Neural crest cell (in vitro differentiated cells): Measurements from ENCODE around the gene LIN37. TPM values are rescaled to one million over a fixed set of nuclear protein-coding genes. Genes with fewer than 3 reads are reported as not detected.
A peak's percentile ranks its signal among the peaks of the same experiment; 100 is the strongest.

Experiments
- DNase-seq: peaks from one replicate; pipeline ENCODE4 v3.0.0; 2021; ENCODE audit warnings: low read depth, mixed read lengths, low spot score
- H3K27ac Mint-ChIP-seq: one replicate; pipeline ENCODE4 v1.8.0; 2021; ENCODE audit warnings: mild to moderate bottlenecking, mixed read lengths; ENCODE audit not compliant: unreplicated experiment
- H3K27me3 Mint-ChIP-seq: 2 replicates; pipeline ENCODE4 v1.8.0; 2021; ENCODE audit warnings: low read depth, mild to moderate bottlenecking, mixed read lengths
- H3K36me3 Mint-ChIP-seq: 2 replicates; pipeline ENCODE4 v1.8.0; 2021; ENCODE audit warnings: low read depth, mild to moderate bottlenecking, mixed read lengths
- H3K4me1 Mint-ChIP-seq: 2 replicates; pipeline ENCODE4 v1.8.0; 2021; ENCODE audit warnings: mixed read lengths
- H3K4me3 Mint-ChIP-seq: one replicate; pipeline ENCODE4 v1.8.0; 2021; ENCODE audit warnings: mild to moderate bottlenecking, mixed read lengths
- H3K9me3 Mint-ChIP-seq: 2 replicates; pipeline ENCODE4 v1.8.0; 2021; ENCODE audit warnings: mixed read lengths
- total RNA-seq: library from RNA; stranded (reverse); gene quantifications from 2 replicates; pipeline ENCODE4 v1.2.1, GENCODE V29; 2021
- TF ChIP-seq, protein P1 (sequence below): fragments of 200-600 bp; sonication (generic); conservative IDR thresholded peaks from 2 replicates; pipeline ENCODE4 v1.5.0; 2021; ENCODE audit warnings: antibody characterized with exemption, mild to moderate bottlenecking

LIN37 gene
- total RNA-seq, 1 donor from 2014 or later, result 12.5 TPM

DNA sequence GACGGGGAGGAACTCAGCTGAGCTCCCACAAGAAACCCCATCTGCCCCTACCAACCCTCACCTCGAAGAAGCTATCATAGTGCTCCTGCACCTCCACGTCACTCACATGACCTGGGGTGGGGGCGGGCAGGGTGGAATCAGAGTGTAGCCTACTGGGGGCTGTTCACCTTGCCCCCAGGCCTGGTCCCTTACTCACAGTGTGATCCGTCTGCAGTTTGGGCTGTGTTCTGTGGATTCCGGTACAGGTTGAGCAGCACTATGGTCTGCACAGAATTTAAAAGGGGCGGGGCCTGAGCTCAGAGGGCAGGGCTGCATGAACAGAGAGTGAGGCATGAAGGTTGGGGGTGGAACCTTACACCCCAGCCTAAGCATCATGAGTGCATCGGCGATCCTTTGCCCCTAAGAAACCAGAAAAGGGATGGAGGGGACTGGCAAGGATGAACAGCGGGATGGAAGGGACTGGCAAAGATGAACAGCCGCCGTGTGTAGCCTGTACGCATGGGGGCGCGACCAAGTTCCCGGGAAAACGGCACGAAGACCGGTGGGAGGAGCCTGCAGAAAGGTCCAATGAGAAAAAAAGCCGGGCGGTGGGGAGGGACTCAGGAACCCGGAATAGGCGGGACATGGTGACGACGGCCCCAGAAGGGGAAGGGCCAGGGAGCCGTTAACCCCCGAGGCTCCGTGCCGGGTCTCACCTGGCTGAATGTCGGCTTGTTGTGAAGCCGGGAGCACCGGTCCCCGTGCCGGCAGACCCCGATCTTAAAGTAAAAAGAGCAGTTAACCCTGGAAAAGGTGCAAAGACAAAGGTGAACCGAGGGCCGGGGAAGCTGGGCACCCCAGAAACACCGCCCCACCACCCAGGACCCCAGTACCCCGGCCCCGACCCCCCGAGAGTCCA lies 3.7 kb upstream of the LIN37 start:
- TF ChIP-seq, protein P1, sequence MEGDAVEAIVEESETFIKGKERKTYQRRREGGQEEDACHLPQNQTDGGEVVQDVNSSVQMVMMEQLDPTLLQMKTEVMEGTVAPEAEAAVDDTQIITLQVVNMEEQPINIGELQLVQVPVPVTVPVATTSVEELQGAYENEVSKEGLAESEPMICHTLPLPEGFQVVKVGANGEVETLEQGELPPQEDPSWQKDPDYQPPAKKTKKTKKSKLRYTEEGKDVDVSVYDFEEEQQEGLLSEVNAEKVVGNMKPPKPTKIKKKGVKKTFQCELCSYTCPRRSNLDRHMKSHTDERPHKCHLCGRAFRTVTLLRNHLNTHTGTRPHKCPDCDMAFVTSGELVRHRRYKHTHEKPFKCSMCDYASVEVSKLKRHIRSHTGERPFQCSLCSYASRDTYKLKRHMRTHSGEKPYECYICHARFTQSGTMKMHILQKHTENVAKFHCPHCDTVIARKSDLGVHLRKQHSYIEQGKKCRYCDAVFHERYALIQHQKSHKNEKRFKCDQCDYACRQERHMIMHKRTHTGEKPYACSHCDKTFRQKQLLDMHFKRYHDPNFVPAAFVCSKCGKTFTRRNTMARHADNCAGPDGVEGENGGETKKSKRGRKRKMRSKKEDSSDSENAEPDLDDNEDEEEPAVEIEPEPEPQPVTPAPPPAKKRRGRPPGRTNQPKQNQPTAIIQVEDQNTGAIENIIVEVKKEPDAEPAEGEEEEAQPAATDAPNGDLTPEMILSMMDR, result peak; percentile 55
- Mint-ChIP-seq H3K9me3 (no peaks in the 10 kb centered on the region), H3K36me3 (peaks cover 2% of the 10 kb centered on the region), H3K4me3 (peak overlapping the region; percentile 97), H3K4me1 (peaks cover 56% of the 10 kb centered on the region), H3K27me3 (peaks cover 4% of the 10 kb centered on the region), H3K27ac (peak overlapping the region; percentile 100)
- peak; percentile 89 for DNase-seq

DNA sequence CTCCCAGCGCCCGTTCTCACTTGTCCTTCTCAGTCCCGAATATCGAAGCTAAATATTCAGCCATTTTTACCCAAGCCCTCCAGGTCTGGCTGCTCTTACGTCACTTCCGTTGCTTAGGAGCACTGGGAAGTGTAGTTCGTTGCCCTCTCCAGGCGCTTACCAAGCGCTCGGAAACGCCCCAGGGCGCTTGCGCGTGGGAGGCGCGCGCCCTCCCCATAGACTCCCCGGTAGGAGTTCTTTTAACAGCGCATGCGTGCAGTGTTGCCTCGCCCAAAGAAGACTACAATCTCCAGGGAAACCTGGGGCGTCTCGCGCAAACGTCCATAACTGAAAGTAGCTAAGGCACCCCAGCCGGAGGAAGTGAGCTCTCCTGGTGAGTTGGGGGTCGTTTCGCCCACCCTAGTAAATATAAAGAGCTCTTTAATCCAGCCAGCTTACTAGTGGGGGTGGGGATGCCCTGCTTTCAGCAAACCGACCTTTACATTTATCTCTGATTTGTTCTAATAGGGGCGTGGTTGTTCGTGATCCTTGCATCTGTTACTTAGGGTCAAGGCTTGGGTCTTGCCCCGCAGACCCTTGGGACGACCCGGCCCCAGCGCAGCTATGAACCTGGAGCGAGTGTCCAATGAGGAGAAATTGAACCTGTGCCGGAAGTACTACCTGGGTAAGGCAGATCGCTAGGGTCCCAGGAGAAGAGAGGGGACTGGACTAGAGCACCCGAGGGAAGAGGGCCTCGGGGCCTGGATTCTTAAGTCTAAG lies 2.9 kb upstream of the LIN37 start, which contains the start of the genes PSENEN and U2AF1L4:
TSS of gene PSENEN (plus strand) at position 324 of the 759 bp plus-strand sequence. CDS start at position 604, 280 bp downstream.
TSS of gene U2AF1L4 (minus strand) at position 91 of the 759 bp plus-strand sequence. CDS start at position 64, 27 bp downstream.
- H3K4me1 Mint-ChIP-seq, result peaks cover 54% of the 10 kb centered on the region
- H3K9me3 Mint-ChIP-seq, result no peaks in the 10 kb centered on the region
- peak within 1 kb of the TSS; percentile 97 for H3K4me3 Mint-ChIP-seq
- peak; percentile 85 for DNase-seq
- H3K27ac Mint-ChIP-seq, result peak within 1 kb of the TSS; percentile 100
- H3K36me3 Mint-ChIP-seq, result peaks cover 2% of the 10 kb centered on the region
- TF ChIP-seq, protein P1, result no peak
- peaks cover 3% of the 10 kb centered on the region for H3K27me3 Mint-ChIP-seq

DNA sequence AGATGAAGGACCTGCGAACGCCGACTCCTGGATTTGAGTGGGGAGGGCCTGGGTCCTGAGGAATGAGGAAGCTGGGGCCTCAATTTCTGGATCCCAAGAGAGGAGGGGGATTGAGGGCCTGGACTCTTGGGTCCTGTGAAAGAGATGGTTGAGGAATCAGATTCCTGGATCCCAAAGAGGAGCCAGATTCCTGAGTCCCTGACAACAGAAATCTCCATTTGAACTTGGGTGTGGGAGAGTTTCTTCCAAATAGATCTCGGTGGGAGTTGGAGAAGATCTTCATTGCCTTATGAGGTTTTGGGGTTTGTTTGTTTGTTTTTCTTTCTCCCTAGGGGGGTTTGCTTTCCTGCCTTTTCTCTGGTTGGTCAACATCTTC lies 2.3 kb upstream of the LIN37 start:
- H3K9me3 Mint-ChIP-seq, result no peaks in the 10 kb centered on the region
- H3K27me3 Mint-ChIP-seq, result no peaks in the 10 kb centered on the region
- peak overlapping the region; percentile 97 for H3K4me3 Mint-ChIP-seq
- TF ChIP-seq, protein P1, result no peak
- peak overlapping the region; percentile 100 for H3K27ac Mint-ChIP-seq
- H3K36me3 Mint-ChIP-seq, result peaks cover 2% of the 10 kb centered on the region
- DNase-seq, result no peak
- peaks cover 48% of the 10 kb centered on the region for H3K4me1 Mint-ChIP-seq

DNA sequence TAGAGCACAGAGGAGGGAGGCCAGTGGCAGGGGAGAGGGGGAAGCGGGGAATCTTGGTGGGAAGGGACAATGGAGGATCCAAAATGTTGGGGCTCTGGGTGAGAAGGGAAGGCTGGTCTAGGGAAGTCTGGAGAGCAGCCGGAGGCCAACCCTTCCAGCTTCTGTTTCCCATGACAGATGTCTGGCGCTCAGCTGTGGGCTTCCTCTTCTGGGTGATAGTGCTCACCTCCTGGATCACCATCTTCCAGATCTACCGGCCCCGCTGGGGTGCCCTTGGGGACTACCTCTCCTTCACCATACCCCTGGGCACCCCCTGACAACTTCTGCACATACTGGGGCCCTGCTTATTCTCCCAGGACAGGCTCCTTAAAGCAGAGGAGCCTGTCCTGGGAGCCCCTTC lies 1.8 kb upstream of the LIN37 start:
- TF ChIP-seq, protein P1, result no peak
- Mint-ChIP-seq H3K27ac (peak overlapping the region; percentile 100), H3K4me3 (peak overlapping the region; percentile 97), H3K36me3 (peaks cover 2% of the 10 kb centered on the region), H3K27me3 (no peaks in the 10 kb centered on the region), H3K4me1 (peaks cover 47% of the 10 kb centered on the region), H3K9me3 (no peaks in the 10 kb centered on the region)
- DNase-seq, result no peak

DNA sequence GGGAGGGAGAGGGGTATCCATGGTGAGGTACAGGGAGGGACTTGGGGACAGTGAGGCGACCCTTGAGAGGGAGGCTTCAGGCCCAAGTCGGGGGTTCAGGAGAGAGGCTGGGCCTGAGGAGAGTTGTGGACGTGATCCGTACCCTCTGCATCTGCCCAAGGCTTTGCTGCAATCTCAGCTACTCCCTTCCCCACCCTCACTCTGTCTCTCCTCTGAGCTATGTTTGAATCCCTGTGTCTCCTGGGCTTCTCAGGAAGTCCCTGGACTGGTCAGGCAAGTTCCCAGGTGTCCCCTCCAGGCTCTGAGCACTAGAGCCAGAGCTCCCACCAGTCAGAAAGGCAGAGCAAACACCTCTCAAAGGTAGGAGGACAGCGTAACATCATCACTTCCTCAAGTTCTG lies 1.8 kb downstream of the LIN37 start:
- H3K4me3 Mint-ChIP-seq, result peak overlapping the region; percentile 57
- no peaks in the 10 kb centered on the region for H3K9me3 Mint-ChIP-seq
- no peak overlapping the region for H3K27ac Mint-ChIP-seq
- no peak for DNase-seq
- peaks cover 33% of the 10 kb centered on the region for H3K4me1 Mint-ChIP-seq
- H3K36me3 Mint-ChIP-seq, result no peaks in the 10 kb centered on the region
- TF ChIP-seq, protein P1, result no peak
- no peaks in the 10 kb centered on the region for H3K27me3 Mint-ChIP-seq
